ENCODE measurements around the gene DGCR2. TPM values are rescaled to one million over a fixed set of nuclear protein-coding genes. Genes with fewer than 3 reads are reported as not detected.

DGCR2 gene
- total RNA-seq, 1 experiment from 2014 or later, result 29.3 TPM

GRCh38 chr22:19126309-19127273 lies 4.4 kb upstream of the DGCR2 start:
- Histone ChIP-seq H3K27ac (no peak overlapping the region), H3K4me3 (no peak overlapping the region), H3K4me1 (no peaks in the 10 kb centered on the region), H3K9me3 (replicated peaks) (no peaks in the 10 kb centered on the region), H3K27me3 (no peaks in the 10 kb centered on the region), H3K36me3 (no peaks in the 10 kb centered on the region)
- DNase-seq, result no peak

GRCh38 chr22:19125474-19126308 lies 3.5 kb upstream of the DGCR2 start:
- H3K27ac ChIP-seq, result no peak overlapping the region
- no peaks in the 10 kb centered on the region for H3K27me3 ChIP-seq
- H3K9me3 ChIP-seq (replicated peaks), result no peaks in the 10 kb centered on the region
- no peak for DNase-seq
- peaks cover 3% of the 10 kb centered on the region; the same call in 1 of the 2 replicates for H3K4me1 ChIP-seq
- H3K36me3 ChIP-seq, result no peaks in the 10 kb centered on the region
- H3K4me3 ChIP-seq, result no peak overlapping the region

GRCh38 chr22:19125011-19125410 lies 2.8 kb upstream of the DGCR2 start:
- peaks cover 3% of the 10 kb centered on the region; the same call in 1 of the 2 replicates for H3K4me1 ChIP-seq
- H3K27me3 ChIP-seq, result no peaks in the 10 kb centered on the region
- no peak overlapping the region for H3K4me3 ChIP-seq
- no peaks in the 10 kb centered on the region for H3K36me3 ChIP-seq
- no peak overlapping the region for H3K27ac ChIP-seq
- DNase-seq, result no peak
- no peaks in the 10 kb centered on the region for H3K9me3 ChIP-seq (replicated peaks)

- no peak overlapping the region for H3K4me3 ChIP-seq
- H3K27me3 ChIP-seq, result no peaks in the 10 kb centered on the region
- H3K36me3 ChIP-seq, result no peaks in the 10 kb centered on the region
- no peak overlapping the region for H3K27ac ChIP-seq
- no peaks in the 10 kb centered on the region for H3K9me3 ChIP-seq (replicated peaks)
- DNase-seq, result no peak
- H3K4me1 ChIP-seq, result peaks cover 3% of the 10 kb centered on the region; the same call in 1 of the 2 replicates
Measured at GRCh38 chr22:19124377-19124776, 2.2 kb upstream of the DGCR2 start.

- H3K9me3 ChIP-seq (replicated peaks), result no peaks in the 10 kb centered on the region
- H3K4me1 ChIP-seq, result peaks cover 3% of the 10 kb centered on the region; the same call in 1 of the 2 replicates
- H3K27me3 ChIP-seq, result no peaks in the 10 kb centered on the region
- H3K27ac ChIP-seq, result no peak overlapping the region
- no peaks in the 10 kb centered on the region for H3K36me3 ChIP-seq
- H3K4me3 ChIP-seq, result no peak overlapping the region
- no peak for DNase-seq
Measured at GRCh38 chr22:19123936-19124335, 1.7 kb upstream of the DGCR2 start.

GRCh38 chr22:19122752-19123492 lies 710 bp upstream of the DGCR2 start:
- peak overlapping the region; percentile 94 for H3K4me3 ChIP-seq
- no peaks in the 10 kb centered on the region for H3K9me3 ChIP-seq (replicated peaks)
- no peak overlapping the region for H3K27ac ChIP-seq
- DNase-seq, result peak; percentile 43 to 56
- H3K36me3 ChIP-seq, result no peaks in the 10 kb centered on the region
- peaks cover 3% of the 10 kb centered on the region; the same call in 1 of the 2 replicates for H3K4me1 ChIP-seq
- H3K27me3 ChIP-seq, result no peaks in the 10 kb centered on the region

- Histone ChIP-seq H3K4me3 (peak overlapping the region; percentile 94), H3K4me1 (peaks cover 3% of the 10 kb centered on the region; the same call in 1 of the 2 replicates), H3K27ac (peak overlapping the region; percentile 55; the same call in 1 of the 2 replicates), H3K27me3 (no peaks in the 10 kb centered on the region), H3K9me3 (replicated peaks) (no peaks in the 10 kb centered on the region), H3K36me3 (no peaks in the 10 kb centered on the region)
- DNase-seq, result peak; percentile 39 to 54
Measured at GRCh38 chr22:19121631-19122142, 525 bp downstream of the DGCR2 start.

- H3K4me1 ChIP-seq, result peaks cover 3% of the 10 kb centered on the region; the same call in 1 of the 2 replicates
- no peaks in the 10 kb centered on the region for H3K36me3 ChIP-seq
- peak overlapping the region; percentile 94 for H3K4me3 ChIP-seq
- H3K9me3 ChIP-seq (replicated peaks), result no peaks in the 10 kb centered on the region
- DNase-seq, result no peak
- H3K27me3 ChIP-seq, result no peaks in the 10 kb centered on the region
- H3K27ac ChIP-seq, result no peak overlapping the region; the same call in 1 of the 2 replicates
Measured at GRCh38 chr22:19120829-19121630, 1.2 kb downstream of the DGCR2 start.

- Histone ChIP-seq H3K4me1 (peaks cover 3% of the 10 kb centered on the region; the same call in 1 of the 2 replicates), H3K27ac (no peak overlapping the region), H3K9me3 (replicated peaks) (no peaks in the 10 kb centered on the region)
Measured at GRCh38 chr22:19119949-19120348, 2.3 kb downstream of the DGCR2 start.

GRCh38 chr22:19118329-19118880 lies 3.8 kb downstream of the DGCR2 start:
- Histone ChIP-seq H3K4me1 (peaks cover 3% of the 10 kb centered on the region; the same call in 1 of the 2 replicates), H3K36me3 (no peaks in the 10 kb centered on the region; the same call in 1 of the 2 replicates), H3K27ac (no peak overlapping the region), H3K4me3 (no peak overlapping the region), H3K9me3 (replicated peaks) (no peaks in the 10 kb centered on the region), H3K27me3 (no peaks in the 10 kb centered on the region)
- no peak for DNase-seq

More at GRCh38 chr22:19119949-19120348, 2.3 kb downstream of the DGCR2 start:
- no peak for DNase-seq
- no peaks in the 10 kb centered on the region for H3K27me3 ChIP-seq
- H3K36me3 ChIP-seq, result no peaks in the 10 kb centered on the region; the same call in 1 of the 2 replicates
- no peak overlapping the region for H3K4me3 ChIP-seq

- no peak for DNase-seq
- Histone ChIP-seq H3K27me3 (no peaks in the 10 kb centered on the region), H3K9me3 (replicated peaks) (no peaks in the 10 kb centered on the region), H3K4me3 (no peak overlapping the region), H3K36me3 (no peaks in the 10 kb centered on the region; the same call in none of the 2 replicates), H3K27ac (no peak overlapping the region), H3K4me1 (peaks cover 3% of the 10 kb centered on the region; the same call in 1 of the 2 replicates)
Measured at GRCh38 chr22:19117111-19117512, 5.1 kb downstream of the DGCR2 start.

GRCh38 chr22:19115628-19116027 lies 6.6 kb downstream of the DGCR2 start:
- no peaks in the 10 kb centered on the region; the same call in none of the 2 replicates for H3K36me3 ChIP-seq
- H3K27me3 ChIP-seq, result no peaks in the 10 kb centered on the region
- H3K27ac ChIP-seq, result no peak overlapping the region
- H3K4me1 ChIP-seq, result no peaks in the 10 kb centered on the region; the same call in 1 of the 2 replicates
- no peak overlapping the region for H3K4me3 ChIP-seq
- DNase-seq, result no peak
- no peaks in the 10 kb centered on the region for H3K9me3 ChIP-seq (replicated peaks)

GRCh38 chr22:19114984-19115552 lies 7.1 kb downstream of the DGCR2 start:
- Histone ChIP-seq H3K27ac (no peak overlapping the region), H3K4me3 (no peak overlapping the region)
- DNase-seq, result no peak

More at GRCh38 chr22:19114984-19115552, 7.1 kb downstream of the DGCR2 start:
- Histone ChIP-seq H3K9me3 (replicated peaks) (no peaks in the 10 kb centered on the region), H3K36me3 (no peaks in the 10 kb centered on the region; the same call in none of the 2 replicates), H3K4me1 (no peaks in the 10 kb centered on the region), H3K27me3 (no peaks in the 10 kb centered on the region)

All from SJCRH30 (cell line).